GM19468 (cell line): ENCODE measurements around the gene ZNF124.
"Not testable (repeated sequence)": the region's sequence is repeated elsewhere in the genome, so short reads cannot be mapped to it uniquely, and the experiment has no call there.

Source experiments
- ATAC-seq: cut with Tn5 transposase; IDR thresholded peaks from one replicate; pipeline ENCODE4 v1.9.1; 2021; ENCODE audit warnings: mild to moderate bottlenecking, moderate library complexity, moderate number of reproducible peaks; ENCODE audit not compliant: unreplicated experiment; ENCODE audit errors: extremely low read depth

The ZNF124 gene

DNA sequence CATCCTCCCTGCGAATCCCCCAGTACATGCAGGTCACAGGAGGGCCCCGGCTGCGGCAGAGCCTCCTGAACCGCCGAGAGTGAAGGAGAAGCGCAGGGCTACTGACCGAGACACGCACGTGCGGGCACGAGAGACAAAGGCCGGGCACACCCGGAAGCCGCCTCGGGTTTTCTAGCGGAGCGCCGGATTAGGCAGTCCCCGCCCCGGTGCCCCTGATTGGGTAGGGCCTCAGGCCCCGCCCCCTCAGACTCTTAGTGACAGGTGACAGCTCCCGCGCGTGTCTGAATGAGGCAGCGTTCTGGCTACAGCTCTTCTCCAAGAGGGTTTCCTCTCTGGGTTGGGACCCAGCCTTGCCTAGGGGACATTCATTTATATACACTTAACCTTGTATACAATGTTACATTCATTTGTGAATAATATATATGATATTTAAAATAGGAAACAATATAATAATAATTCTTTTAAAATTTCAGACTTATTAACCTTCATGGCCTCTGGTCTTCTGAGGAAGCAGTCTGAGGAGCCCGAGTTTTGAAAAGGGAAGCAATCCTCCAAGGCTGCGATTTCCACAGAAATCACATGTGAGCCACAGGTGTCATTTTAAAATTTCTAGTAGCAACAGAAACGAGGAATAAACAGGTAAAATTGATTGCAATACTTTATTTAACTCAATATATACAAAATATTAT, at the start of gene ZNF124:
Gene ZNF124, minus strand, starts transcription at position 146 of the 689 bp plus-strand sequence. Its CDS starts 143 bp downstream, at position 3.
- peak; percentile 96 for ATAC-seq

DNA sequence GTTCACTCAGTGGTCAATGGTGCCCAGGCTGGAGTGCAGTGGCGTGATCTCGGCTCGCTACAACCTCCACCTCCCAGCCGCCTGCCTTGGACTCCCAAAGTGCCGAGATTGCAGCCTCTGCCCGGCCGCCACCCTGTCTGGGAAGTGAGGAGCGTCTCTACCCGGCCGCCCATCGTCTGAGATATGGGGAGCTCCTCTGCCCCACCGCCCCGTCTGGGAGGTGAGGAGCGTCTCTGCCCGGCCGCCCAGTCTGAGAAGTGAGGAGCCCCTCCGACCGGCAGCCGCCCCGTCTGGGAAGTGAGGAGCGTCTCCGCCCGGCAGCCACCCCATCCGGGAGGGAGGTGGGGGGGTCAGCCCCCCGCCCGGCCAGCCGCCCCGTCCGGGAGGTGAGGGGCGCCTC, 48.5 kb upstream of the ZNF124 start:
- ATAC-seq: not testable (repeated sequence)

DNA sequence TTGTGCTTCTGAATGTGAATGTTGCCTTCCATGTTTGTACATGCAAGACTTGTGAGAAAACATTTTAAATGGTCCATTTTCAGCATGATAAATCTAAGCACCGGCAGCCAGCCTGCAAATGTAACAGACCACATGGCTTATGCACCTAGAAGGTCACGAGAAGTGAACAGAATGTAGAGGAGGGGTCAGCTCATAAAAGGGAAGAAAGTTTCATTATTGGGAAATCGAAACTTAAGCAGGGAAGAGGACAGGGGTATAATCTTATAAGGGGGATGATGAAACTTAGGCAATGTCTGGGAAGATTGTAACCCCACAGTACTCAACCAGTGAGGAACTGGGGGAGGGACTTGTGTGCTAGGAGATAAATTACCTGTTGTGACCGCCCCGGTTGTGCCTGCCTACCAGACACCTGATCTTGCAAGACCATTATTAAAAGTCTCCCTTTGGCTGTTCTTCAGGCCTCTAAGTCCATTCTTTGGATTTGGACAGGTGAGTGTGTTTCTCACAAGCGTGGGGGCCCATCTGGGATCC, 46.4 kb upstream of the ZNF124 start:
- no peak for ATAC-seq

DNA sequence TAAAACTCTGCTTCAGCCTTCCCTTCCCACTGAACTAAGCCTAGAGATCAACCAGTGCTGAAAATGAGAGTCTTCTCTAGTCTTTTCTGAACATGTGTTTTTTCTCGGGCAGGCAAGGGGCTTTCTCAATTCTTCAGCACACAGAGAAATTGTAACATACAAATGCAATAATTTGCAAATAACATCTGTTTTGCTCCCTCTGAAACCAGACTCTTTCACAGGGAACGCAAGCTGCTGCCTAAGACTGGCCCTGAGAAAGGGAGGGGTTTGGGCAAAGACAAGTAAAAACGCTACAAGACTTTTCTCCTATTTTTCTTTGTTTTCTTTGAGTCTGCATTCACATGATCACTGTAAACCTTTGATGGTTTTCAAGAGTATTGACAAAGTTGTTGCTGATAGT, 44.4 kb upstream of the ZNF124 start:
- ATAC-seq: no peak

DNA sequence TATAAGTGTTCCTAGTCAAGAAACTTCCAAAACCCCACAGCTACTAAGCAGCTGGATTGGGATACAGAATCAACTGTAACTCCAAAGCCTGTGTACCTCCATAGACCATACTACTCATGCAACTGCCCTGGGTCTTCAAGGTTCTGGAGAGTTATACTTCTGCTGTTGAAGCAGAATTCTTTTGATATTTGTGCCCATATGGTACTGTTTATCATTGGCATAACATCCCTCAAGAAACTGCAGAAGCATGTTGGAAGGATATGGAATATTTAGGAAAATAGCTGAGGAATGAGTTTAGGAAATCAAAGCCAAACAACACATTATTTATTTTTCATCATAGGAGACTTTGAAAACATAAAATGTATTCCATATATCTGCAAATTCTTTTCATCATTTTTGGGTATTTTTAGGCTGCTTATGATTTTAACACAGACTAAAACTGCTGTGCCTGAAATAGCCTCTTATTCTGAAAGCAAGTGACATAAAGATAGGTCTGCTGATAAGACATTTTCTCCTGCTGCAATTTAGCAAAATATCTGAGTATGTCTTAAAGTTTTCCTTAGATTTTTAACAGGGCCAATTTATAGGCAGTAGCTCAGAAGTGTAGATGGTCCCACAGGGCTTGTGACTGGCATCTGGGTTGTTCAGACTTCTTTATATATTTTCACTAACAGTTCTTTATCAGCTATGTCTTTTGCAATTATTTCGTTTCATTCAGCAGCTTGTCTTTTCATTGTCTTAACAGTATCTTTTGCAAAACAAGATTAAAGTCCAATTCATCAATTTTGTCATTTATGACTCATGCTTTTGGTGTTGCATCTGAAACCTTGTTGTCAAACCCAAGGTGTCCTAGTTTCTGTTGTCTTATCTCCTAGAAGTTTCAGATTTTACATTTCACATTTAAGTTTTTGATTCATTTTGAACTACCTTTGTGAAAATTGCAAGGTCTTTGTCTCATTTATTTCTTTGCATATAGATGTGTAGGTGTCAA, 41.1 kb upstream of the ZNF124 start:
- no peak for ATAC-seq

DNA sequence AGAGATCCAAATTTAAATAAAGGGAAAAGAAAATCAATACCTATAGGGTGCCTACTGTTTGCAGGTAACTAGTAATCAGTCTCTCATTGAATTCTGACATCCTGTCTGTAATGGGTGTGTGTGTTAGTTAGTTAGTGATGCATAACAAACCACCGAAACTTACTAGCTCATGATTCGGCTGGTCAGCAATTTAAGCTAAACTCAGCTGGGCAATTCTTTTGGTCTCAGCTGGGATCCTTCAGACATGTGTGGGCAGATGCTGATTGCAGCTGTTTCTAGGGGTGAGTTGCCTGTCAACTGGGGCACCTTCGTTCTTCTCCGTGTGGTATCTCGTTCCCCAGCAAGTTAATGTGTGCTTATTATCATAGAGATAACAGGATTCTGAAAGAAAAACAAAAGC, 40.2 kb upstream of the ZNF124 start:
- peak; percentile 57 for ATAC-seq

DNA sequence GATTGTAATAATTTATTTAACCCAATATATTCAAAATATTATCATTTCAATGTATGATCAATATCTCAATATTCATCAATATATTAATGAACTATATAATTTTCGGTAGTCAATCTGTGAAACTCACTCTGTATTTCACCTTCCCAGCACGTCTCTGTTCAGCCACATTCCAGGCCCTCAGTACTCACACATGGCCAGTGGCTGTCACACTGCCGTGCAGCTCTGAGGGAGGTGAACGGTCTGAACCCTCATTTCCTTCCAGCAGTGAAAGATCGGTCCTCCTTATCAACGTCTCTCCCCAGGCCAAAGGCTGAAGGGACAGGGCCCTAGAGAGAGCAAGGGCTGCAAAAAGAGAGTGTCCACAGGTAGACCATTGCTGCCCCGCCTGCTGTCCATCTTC, 39.5 kb upstream of the ZNF124 start:
- ATAC-seq: no peak

DNA sequence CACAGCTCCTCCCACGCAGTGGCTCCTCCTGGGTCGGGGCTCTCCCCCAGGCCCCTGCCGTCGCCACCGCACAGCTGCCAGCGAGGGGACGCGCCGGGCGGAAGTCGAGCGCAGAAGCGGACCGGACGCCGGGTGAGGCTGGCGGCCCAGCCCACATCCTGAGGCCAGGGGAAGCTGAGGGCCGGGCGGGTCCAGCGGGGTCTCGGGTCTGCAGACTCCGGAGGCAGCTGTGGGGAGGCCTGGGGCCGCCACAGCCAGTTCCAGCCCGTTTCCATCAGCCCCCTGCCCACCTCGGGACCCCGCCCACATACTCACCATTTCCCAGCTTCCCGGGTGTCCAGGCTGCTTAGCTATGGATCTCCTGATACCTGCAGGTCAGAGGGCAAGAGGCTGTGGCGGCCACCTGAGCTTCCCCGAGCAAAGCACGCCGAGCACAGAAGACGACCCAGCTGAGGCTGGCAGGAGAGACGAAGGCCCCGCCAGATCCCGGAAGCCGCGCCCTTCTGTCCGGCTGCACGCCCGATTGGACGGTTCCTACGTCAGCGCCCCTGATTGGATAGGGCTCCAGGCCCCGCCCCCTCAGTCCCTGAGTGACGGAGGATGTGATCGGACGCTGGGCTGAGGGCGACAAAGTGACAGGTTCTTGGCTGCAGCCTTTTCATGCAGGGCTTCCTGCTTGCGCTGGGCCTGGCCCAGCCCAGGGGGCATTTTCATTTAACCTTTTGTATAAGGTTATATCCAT, 38.7 kb upstream of the ZNF124 start:
- peak; percentile 81 for ATAC-seq

DNA sequence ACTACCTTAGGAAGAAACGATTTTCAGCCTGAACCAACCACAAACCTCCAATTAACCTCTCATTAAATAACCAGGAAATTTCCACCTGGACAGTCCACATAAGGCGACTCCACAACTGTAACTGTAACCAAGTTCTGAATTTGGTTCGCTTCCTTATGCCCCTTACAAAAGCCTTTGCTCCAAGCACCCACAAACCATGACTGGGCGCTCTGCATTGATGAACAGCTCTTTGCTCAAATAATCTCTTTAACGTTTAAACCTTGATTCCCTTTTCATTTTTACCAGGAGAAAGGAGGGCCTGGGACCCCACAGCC, 38.2 kb upstream of the ZNF124 start:
- ATAC-seq: peak; percentile 1

DNA sequence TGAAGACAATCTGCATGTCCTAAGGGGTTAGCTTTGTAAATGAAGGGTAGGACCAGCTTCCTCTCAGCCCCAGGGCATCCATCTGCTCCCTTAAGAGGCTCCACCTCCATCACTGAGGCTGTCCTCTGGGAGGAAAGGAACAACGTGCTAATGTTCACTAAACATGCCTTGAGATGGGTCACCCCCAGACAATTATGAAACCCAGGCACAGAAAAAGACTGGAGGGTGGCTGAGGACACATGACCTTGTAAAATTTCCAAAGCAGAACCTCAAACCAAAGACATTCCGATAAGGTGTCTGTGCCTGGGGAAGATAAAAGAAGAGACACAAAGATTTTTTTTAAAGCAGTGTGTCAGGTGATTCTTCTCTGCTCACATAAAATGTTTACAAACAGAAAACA, 37.6 kb upstream of the ZNF124 start:
- no peak for ATAC-seq

DNA sequence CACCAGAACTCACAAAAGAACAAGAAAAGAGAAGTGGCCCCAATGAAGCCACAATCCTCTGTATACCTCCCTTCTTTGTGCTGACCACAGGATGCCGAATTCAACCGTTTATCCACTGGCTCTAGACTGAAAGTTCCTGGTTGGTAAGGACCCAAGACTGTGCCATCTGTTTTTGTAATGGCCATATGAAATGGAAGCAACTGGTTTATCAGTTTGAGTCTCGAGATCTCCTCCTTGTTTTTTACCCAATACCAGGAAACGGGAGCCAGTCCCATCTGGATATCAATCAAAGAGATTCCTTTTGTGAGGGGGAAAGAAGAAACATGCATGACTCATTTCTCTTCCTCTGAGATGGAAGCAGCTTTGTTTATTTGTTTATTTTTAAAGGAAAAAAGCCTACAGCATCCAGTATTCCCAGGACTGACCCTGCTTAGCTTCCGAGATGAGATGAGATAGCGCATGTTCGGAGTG, 32.4 kb upstream of the ZNF124 start:
- no peak for ATAC-seq

DNA sequence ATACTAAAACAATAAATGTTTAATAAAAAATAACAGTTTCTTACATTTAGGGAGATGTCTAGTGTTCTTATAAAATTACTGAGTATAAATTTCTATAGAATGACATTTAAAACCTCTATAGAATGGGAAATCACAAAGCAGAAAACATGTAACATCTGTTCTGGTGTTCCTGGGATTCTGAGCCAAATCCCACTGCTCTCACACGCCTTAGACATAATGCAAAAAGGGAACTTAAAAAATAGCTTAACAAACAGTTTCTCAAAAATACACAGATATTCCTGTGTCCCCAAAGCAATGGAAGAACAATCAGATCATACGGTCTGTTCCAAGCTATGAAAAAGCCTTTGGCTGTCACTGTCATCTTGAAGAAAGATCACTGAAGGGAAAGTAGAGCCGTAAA, 27.0 kb upstream of the ZNF124 start:
- ATAC-seq: no peak

DNA sequence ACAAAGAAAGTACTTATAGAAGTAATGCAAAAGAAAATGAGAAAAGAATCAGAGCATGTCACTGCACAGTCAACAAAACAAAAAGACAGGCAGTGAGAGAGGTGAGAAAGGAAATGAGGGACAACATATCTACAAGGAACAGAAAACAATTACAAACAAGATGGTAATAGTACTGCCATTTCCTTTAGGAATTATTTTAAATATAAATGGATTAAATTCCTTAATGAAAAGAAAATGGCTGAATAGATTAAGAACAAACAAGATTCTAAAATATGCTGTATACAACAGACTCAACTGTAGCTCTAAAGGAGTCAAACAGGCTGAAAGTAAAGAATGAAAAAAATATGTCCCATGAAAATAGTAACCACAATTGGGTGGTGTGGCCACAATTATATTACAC, 22.1 kb upstream of the ZNF124 start:
- no peak for ATAC-seq

DNA sequence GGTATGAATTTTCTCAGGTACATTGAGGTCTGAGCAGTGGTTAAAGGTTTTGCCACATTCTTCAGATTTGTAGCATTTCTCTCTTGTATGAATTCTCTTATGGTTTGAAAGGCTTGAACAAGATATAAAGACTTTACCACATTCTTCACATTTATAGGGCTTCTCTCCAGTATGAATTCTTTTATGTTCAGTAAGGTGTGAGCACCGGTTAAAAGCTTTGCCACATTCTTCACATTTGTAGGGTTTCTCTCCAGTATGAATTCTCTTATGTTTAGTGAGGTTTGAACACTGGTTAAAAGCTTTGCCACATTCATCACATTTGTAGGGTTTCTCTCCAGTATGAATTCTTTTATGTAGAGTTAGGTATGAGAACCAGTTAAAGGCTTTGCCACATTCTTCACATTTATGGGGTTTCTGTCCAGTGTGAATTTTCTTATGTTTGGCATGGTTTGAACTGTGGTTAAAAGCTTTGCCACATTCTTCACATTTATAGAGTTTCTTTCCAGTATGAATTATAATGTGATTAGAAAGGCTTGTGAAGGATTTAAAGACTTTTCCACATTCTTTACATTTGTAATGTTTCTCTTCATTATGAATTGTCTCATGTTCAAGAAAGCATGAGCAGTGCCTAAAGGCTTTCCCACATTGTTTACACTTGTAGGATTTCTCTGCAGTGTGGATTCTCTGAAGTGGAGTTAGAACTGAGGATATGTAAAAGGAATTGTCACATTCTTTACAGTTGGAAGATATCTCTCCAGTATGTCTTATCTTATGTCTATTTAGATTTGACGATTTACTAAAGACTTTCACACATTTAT, 18.4 kb upstream of the ZNF124 start:
- no peak for ATAC-seq

DNA sequence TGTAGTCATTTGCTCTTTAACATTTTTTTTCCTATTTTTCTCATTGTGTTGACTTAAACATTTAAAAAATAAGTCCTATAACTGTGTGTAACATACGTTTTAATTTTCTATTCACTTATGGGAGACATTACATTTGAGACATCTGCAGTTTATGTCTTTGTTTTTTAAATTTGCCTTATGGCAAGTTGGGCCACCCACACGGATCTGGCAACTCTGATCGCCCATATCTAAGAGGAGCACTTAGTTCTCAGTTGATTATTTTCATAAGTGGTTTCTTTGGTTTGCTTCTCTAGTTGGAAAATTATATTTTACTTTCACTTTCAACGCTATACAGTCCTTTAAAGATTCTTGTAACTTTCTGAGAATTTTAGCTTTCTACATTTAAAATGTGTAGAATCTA, 13.8 kb upstream of the ZNF124 start:
- no peak for ATAC-seq

DNA sequence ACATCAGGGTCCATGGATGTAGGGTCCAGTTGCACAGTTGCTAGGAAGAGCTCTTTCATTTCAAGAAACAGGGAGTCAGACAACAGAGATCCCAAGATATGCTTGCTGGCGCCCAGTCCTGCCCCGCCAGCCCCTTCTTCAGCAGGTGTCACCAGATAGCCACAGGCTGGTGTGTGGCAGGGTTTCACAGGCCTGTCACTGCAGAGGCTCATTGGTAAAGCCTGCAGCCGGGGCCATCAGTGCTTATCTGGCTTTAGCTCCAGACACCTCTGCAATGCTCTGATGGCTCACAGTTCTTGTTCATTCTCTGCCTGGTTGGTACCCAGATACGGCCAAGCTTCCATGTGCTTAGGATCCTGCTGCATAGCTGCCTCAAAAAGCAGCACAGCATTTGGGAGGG, 12.4 kb upstream of the ZNF124 start:
- no peak for ATAC-seq

DNA sequence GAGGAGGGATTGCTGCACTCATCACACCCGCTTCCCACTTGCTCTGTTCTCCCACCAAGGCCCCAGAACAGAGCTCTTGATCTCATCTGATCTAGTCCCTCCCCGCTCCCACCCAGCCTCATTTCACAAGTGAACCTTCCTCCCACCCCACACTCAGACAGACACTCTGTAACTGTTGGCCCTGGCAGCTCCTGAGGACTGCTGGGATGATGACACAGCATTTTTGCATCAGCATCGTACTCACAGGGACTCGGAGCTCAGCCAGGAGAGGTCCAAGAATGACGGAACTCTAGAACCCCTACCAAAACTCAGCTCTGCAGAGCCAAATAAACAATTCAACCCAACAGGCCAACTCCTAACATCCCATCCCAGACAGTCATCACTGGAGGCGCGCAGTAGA, 11.2 kb upstream of the ZNF124 start:
- ATAC-seq: no peak

DNA sequence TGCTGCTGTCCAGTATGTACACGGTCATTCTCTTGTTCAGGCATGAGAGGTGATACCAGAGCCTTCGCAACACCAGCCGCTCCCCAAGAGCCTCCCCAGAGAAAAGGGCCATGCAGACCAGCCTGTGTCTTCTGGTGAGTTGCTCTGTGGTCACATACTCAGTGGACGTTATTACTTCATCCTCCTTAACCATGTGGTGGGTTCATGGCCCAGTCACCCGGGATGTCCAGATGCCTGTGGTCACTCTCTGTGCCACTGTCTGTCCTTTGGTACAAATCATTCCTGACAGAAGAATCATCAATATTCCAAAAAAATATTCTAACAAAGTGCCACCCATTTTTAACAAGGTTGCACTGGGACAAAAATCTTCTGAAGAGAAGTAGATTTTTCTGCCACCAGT, 8.8 kb upstream of the ZNF124 start:
- ATAC-seq: no peak

DNA sequence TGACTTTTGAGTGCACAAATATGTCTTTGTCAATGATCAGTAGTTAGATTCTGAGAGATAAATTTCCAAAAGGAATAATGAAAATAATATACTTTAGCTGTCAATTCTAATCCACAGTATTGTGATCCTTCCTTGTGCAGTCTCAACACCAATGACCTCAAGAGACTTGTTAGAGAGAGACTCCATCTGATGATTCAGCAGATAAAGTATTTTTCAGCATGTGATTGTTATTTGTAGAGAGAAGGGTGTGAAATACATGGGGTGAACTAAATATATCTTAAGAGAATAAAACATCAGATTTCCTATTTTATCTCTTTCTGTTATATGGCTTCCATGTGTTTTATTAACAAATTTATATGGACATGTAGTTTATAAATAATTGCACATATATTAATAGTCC, 5.9 kb upstream of the ZNF124 start:
- no peak for ATAC-seq

DNA sequence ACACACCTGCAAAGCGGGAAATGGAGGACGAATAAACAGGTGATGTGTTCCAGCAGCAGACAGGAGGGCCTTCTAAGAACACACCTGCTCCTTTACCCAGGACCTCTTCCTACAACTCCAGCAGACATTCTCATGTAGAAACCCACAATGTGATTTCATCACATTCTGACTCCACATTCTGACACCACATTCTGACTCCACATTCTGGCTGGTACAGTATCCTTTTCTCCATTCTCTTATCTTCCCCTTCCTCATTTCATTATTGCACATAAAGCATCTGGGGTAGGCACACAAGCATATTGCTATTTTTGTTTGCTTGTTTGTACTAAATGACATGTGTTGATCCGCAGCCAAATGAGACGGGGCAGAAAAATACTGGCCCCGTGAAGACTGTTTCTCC, 3.6 kb upstream of the ZNF124 start:
- no peak for ATAC-seq
